GM12878 (cell line): ENCODE measurements around the gene CHMP4B. TPM values are rescaled to one million over a fixed set of nuclear protein-coding genes. Genes with fewer than 3 reads are reported as not detected.

Experiments used
- ATAC-seq: fragments of 200-7000 bp; cut with Tn5 transposase; 3 replicates; pipeline ENCODE4 v1.9.1; 2020; ENCODE audit warnings: mild to moderate bottlenecking, moderate library complexity
- BruUV-seq: library from RNA; stranded (reverse); fragments of 400-500 nt; replicated peaks from 2 replicates; lab custom pipeline; 2021; lab: Mats Ljungman, UMichigan
- CTCF ChIA-PET: fragments of 300-600 bp; sonication (Branson Sonifier 250); formaldehyde crosslinking; extraction: SDS; loops from one replicate; lab custom pipeline; 2021; ENCODE audit warnings: inconsistent platforms; lab: Yijun Ruan, JAX
- POLR2A ChIA-PET: fragments of 350-600 bp; formaldehyde crosslinking; extraction: SDS; loops from one replicate; lab custom pipeline; 2021; ENCODE audit warnings: inconsistent platforms; lab: Charles Lee
- RAD21 ChIA-PET: fragments of 300-600 bp; sonication (Branson Sonifier 250); formaldehyde crosslinking; loops from one replicate; lab custom pipeline; 2023; ENCODE audit warnings: antibody characterized with exemption; ENCODE audit not compliant: unreplicated experiment; lab: Charles Lee
- SMC1A ChIA-PET: fragments of 300-600 bp; sonication (Branson Sonifier 250); formaldehyde crosslinking; loops from one replicate; lab custom pipeline; 2023; ENCODE audit not compliant: unreplicated experiment, uncharacterized antibody; lab: Charles Lee
- DNase-seq: peaks from one replicate; pipeline ENCODE4 v3.0.0-alpha.2; 2011; ENCODE audit warnings: low read depth, low spot score
- FAIRE-seq: peaks from 3 replicates; lab custom pipeline; 2011; peaks lifted over from hg19 to GRCh38; lab: Jason Lieb, UNC
- H2AFZ ChIP-seq: 2 replicates; pipeline ENCODE4 v1.6.0; 2011; ENCODE audit warnings: low read depth, low read length, control low read depth; ENCODE audit not compliant: control insufficient read depth
- H3K27ac ChIP-seq: 2 replicates; pipeline ENCODE4 v1.5.1; 2011; ENCODE audit warnings: control low read depth; ENCODE audit not compliant: control insufficient read depth, insufficient read depth
- H3K27me3 ChIP-seq, 2 experiments: replicated peaks in 1 of 2; 2 replicates each; pipeline versions ENCODE4 v1.6.0 to v1.6.1; 2011; ENCODE audit warnings: low read length in 1 of 2; ENCODE audit not compliant: control insufficient read depth in 2 of 2, insufficient read depth in 2 of 2
- H3K36me3 ChIP-seq, 2 experiments: 2 replicates each; pipeline ENCODE4 v1.5.1; 2011; ENCODE audit warnings: low read length in 1 of 2; ENCODE audit not compliant: control insufficient read depth in 2 of 2, insufficient read depth in 2 of 2
- H3K4me1 ChIP-seq: 2 replicates; pipeline ENCODE4 v1.6.1; 2011; ENCODE audit warnings: mild to moderate bottlenecking, low read length, moderate library complexity, mixed read lengths; ENCODE audit not compliant: control insufficient read depth, insufficient read depth
- H3K4me2 ChIP-seq: 2 replicates; pipeline ENCODE4 v1.6.0; 2011; ENCODE audit warnings: control low read depth; ENCODE audit not compliant: control insufficient read depth, insufficient read depth
- H3K4me3 ChIP-seq: fragments of 200-600 bp; sonication (generic); 2 replicates; pipeline ENCODE4 v1.5.1; 2016
- H3K79me2 ChIP-seq: 2 replicates; pipeline ENCODE4 v1.6.0; 2011; ENCODE audit warnings: low read length; ENCODE audit not compliant: control insufficient read depth, insufficient read depth
- H3K9ac ChIP-seq: 2 replicates; pipeline ENCODE4 v1.8.0; 2011; ENCODE audit warnings: low read length, control low read depth, mixed read lengths; ENCODE audit not compliant: control insufficient read depth, insufficient read depth
- H3K9me3 ChIP-seq: replicated peaks from 3 replicates; pipeline ENCODE4 v1.5.1; 2011; ENCODE audit warnings: mild to moderate bottlenecking, low read length; ENCODE audit not compliant: control insufficient read depth, insufficient read depth
- H4K20me1 ChIP-seq: 2 replicates; pipeline ENCODE4 v1.6.0; 2011; ENCODE audit not compliant: control insufficient read depth, insufficient read depth
- EED ChIP-seq: sonication (generic); IDR thresholded peaks from 2 replicates; pipeline ENCODE4 v1.6.1; 2016; ENCODE audit warnings: antibody characterized with exemption, low read depth
- EGR1 ChIP-seq, 2 experiments: IDR thresholded peaks; 1 replicate in 1 of 2; 2 replicates in 1 of 2; pipeline ENCODE4 v1.6.1; 2011 to 2012; ENCODE audit warnings: low read depth in 2 of 2, low read length in 2 of 2, borderline replicate concordance in 1 of 2, mild to moderate bottlenecking in 1 of 2, moderate library complexity in 1 of 2
- GATAD2B ChIP-seq: fragments of 450-650 bp; conservative IDR thresholded peaks from 2 replicates; pipeline ENCODE4 v1.6.1; 2017; ENCODE audit warnings: low read depth, mild to moderate bottlenecking, moderate library complexity
- HDAC6 ChIP-seq: fragments of 200-600 bp; sonication (generic); IDR thresholded peaks from one replicate; pipeline ENCODE4 v1.8.0; 2017; ENCODE audit warnings: antibody characterized with exemption; ENCODE audit not compliant: unreplicated experiment
- NR2C1 ChIP-seq: fragments of 450-650 bp; IDR thresholded peaks from 2 replicates; pipeline ENCODE4 v1.6.1; 2017; ENCODE audit warnings: antibody characterized with exemption, mild to moderate bottlenecking, moderate library complexity
- POLR2A ChIP-seq: IDR thresholded peaks from 2 replicates; pipeline ENCODE4 v1.6.1; 2011; ENCODE audit warnings: low read depth, mild to moderate bottlenecking, low read length
- SMAD1 ChIP-seq: fragments of 450-650 bp; IDR thresholded peaks from 2 replicates; pipeline ENCODE4 v1.6.1; 2018; ENCODE audit warnings: mild to moderate bottlenecking, low read depth; ENCODE audit not compliant: partially characterized antibody
- SUPT20H ChIP-seq: IDR thresholded peaks from 2 replicates; pipeline ENCODE4 v1.6.1; 2011; ENCODE audit warnings: low read depth, mild to moderate bottlenecking, low read length, moderate library complexity, borderline replicate concordance; ENCODE audit not compliant: control insufficient read depth
- SUZ12 ChIP-seq: fragments of 200-600 bp; sonication (generic); IDR thresholded peaks from one replicate; pipeline ENCODE4 v1.6.1; 2018; ENCODE audit warnings: antibody characterized with exemption, mild to moderate bottlenecking; ENCODE audit not compliant: unreplicated experiment
- TAF1 ChIP-seq: IDR thresholded peaks from 2 replicates; pipeline ENCODE4 v1.6.1; 2011; ENCODE audit warnings: mild to moderate bottlenecking, low read depth, low read length, borderline replicate concordance
- TCF7 ChIP-seq: IDR thresholded peaks from 2 replicates; pipeline ENCODE4 v1.6.1; 2014; ENCODE audit warnings: antibody characterized with exemption, borderline replicate concordance
- WGBS: methylation state at CpG from one replicate; pipeline ENCODE4 v1.1.6; 2016; ENCODE audit warnings: low lambda C conversion rate; ENCODE audit not compliant: insufficient replicate concordance, insufficient coverage; ENCODE audit errors: missing lambda C conversion rate; 5-methylcytosine and 5-hydroxymethylcytosine counted together
- in situ Hi-C: fragments of 300-500 bp; cut with MboI; formaldehyde crosslinking; loops from 9 replicates; pipeline ENCODE4 v1.14.3; 2018; ENCODE audit warnings: mixed read lengths
- intact Hi-C: fragments of 100-400 bp; cut with micrococcal nuclease; formaldehyde crosslinking; loops from one replicate; pipeline ENCODE4 v1.14.2; 2022; ENCODE audit not compliant: unreplicated experiment
- polyA plus RNA-seq, 11 experiments: library from polyadenylated mRNA; depleted of rRNA in 4 of 11; unstranded in 6 of 11; stranded (reverse) in 5 of 11; fragments of >200 nt; fragmentation: Nextera tagmentation in 4 of 11; fragmentation: Illumina TruSeq in 1 of 11; extraction: Ambion mirVana in 4 of 11; extraction: Trizol in 1 of 11; gene quantifications; 1 replicate in 1 of 11; 2 replicates in 10 of 11; pipeline versions ENCODE4 v1.2.1 to v1.2.3, GENCODE V29; 2011 to 2016; ENCODE audit warnings: inconsistent platforms in 2 of 11, missing spikeins in 2 of 11, low read depth in 1 of 11
- total RNA-seq, 4 experiments: library from RNA; depleted of rRNA in 3 of 4; stranded (reverse); fragments of >200 nt in 3 of 4; fragmentation: Illumina TruSeq in 1 of 4; extraction: Trizol in 1 of 4; gene quantifications; 2 replicates each; pipeline versions ENCODE4 v1.2.1 to v1.2.3, GENCODE V29; 2013 to 2021
- TF ChIP-seq, protein P1 (sequence below), 3 experiments: IDR thresholded peaks in 2 of 3; conservative IDR thresholded peaks in 1 of 3; 2 replicates each; pipeline ENCODE4 v1.5.1; 2011; ENCODE audit warnings: low read depth in 3 of 3, low read length in 3 of 3, mild to moderate bottlenecking in 3 of 3, control low read depth in 2 of 3, moderate library complexity in 2 of 3, inconsistent platforms in 1 of 3, mixed read lengths in 1 of 3; ENCODE audit not compliant: control insufficient read depth in 2 of 3, insufficient read depth in 1 of 3; ENCODE audit errors: extremely low read depth in 1 of 3
- TF ChIP-seq, protein P2 (sequence below): fragments of 450-650 bp; formaldehyde crosslinking; IDR thresholded peaks from 2 replicates; pipeline ENCODE4 v1.4.0; 2022; ENCODE audit warnings: mild to moderate bottlenecking, moderate library complexity
- TF ChIP-seq, protein P3 (sequence below): fragments of 450-650 bp; IDR thresholded peaks from 2 replicates; pipeline ENCODE4 v1.6.1; 2017; ENCODE audit warnings: borderline replicate concordance

The CHMP4B gene
- total and polyA plus RNA-seq, 10 of the 15 experiments (the other 5 are each of a cell fraction or from before 2014, with no cell fraction given): 4.2 to 118 (median 49.6) TPM

DNA sequence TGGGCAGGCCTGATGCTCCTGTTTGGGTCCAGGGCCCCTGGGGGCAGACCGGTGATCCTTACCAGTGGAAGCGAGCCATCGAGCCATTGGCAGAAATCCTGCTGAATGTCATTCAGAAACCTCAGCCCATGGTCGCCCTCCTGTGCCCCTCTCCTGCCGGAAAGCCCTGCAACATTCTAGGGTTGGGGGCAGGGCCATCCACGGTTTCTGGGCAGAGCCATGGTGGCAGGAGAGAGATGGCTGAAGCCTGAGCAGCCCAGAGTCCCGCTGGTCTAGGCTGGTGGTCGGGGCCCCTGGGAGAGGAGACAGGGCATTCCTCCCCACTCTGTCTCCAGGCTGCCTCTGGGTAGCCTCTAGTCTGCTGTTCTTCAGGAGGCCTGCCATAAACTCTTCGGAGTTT is 19.6 kb upstream of the CHMP4B start:
- in situ Hi-C loops: no loop called here
- no peaks in the 10 kb centered on the region for H3K79me2 ChIP-seq
- H3K4me3 ChIP-seq: no peak overlapping the region
- intact Hi-C loops: loop anchor here (5.0 kb wide), 1 partner anchor 336 kb away; no protein-coding TSS in a partner anchor
- ChIA-PET RAD21 (interaction anchor here (0.6 to 1.6 kb wide), 2 partner anchors 59 to 231 kb away, joined by 3 to 4 read pairs; no protein-coding TSS in a partner anchor), CTCF (interaction anchor here (0.6 to 4.1 kb wide), 23 partner anchors 9 to 338 kb away, joined by 3 to 19 read pairs (median 6); partner anchors contain the start of gene CHMP4B), POLR2A (no interaction called here), SMC1A (interaction anchor here (0.9 to 1.6 kb wide), 4 partner anchors 9 to 139 kb away, joined by 3 to 5 read pairs (median 3); no protein-coding TSS in a partner anchor)
- no peaks in the 10 kb centered on the region for H4K20me1 ChIP-seq
- WGBS: 86% methylated on average over 9 of the region's 9 CpGs
- no peak overlapping the region for H3K4me2 ChIP-seq
- TF ChIP-seq HDAC6: no peak
- no peak for TF ChIP-seq GATAD2B
- TF ChIP-seq, protein P1, sequence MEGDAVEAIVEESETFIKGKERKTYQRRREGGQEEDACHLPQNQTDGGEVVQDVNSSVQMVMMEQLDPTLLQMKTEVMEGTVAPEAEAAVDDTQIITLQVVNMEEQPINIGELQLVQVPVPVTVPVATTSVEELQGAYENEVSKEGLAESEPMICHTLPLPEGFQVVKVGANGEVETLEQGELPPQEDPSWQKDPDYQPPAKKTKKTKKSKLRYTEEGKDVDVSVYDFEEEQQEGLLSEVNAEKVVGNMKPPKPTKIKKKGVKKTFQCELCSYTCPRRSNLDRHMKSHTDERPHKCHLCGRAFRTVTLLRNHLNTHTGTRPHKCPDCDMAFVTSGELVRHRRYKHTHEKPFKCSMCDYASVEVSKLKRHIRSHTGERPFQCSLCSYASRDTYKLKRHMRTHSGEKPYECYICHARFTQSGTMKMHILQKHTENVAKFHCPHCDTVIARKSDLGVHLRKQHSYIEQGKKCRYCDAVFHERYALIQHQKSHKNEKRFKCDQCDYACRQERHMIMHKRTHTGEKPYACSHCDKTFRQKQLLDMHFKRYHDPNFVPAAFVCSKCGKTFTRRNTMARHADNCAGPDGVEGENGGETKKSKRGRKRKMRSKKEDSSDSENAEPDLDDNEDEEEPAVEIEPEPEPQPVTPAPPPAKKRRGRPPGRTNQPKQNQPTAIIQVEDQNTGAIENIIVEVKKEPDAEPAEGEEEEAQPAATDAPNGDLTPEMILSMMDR (IDR thresholded peaks at IDR 0.05 in 2 of 3, conservative IDR thresholded peaks at IDR 0.05 in 1 of 3; ENCODE audit: control insufficient read depth in 2 of 3, extremely low read depth in 1 of 3, insufficient read depth in 1 of 3, low read depth in 3 of 3, low read length in 3 of 3): no peak
- no peak for TF ChIP-seq TAF1
- no peak for TF ChIP-seq NR2C1
- TF ChIP-seq, protein P2, sequence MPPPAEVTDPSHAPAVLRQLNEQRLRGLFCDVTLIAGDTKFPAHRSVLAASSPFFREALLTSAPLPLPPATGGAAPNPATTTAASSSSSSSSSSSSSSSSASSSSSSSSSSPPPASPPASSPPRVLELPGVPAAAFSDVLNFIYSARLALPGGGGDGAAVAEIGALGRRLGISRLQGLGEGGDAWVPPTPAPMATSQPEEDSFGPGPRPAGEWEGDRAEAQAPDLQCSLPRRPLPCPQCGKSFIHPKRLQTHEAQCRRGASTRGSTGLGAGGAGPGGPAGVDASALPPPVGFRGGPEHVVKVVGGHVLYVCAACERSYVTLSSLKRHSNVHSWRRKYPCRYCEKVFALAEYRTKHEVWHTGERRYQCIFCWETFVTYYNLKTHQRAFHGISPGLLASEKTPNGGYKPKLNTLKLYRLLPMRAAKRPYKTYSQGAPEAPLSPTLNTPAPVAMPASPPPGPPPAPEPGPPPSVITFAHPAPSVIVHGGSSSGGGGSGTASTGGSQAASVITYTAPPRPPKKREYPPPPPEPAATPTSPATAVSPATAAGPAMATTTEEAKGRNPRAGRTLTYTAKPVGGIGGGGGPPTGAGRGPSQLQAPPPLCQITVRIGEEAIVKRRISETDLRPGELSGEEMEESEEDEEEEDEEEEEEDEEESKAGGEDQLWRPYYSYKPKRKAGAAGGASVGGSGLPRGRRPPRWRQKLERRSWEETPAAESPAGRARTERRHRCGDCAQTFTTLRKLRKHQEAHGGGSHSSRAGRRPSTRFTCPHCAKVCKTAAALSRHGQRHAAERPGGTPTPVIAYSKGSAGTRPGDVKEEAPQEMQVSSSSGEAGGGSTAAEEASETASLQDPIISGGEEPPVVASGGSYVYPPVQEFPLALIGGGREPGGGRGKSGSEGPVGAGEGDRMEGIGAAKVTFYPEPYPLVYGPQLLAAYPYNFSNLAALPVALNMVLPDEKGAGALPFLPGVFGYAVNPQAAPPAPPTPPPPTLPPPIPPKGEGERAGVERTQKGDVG (CRISPR knock-in tag): no peak
- TF ChIP-seq, protein P3, sequence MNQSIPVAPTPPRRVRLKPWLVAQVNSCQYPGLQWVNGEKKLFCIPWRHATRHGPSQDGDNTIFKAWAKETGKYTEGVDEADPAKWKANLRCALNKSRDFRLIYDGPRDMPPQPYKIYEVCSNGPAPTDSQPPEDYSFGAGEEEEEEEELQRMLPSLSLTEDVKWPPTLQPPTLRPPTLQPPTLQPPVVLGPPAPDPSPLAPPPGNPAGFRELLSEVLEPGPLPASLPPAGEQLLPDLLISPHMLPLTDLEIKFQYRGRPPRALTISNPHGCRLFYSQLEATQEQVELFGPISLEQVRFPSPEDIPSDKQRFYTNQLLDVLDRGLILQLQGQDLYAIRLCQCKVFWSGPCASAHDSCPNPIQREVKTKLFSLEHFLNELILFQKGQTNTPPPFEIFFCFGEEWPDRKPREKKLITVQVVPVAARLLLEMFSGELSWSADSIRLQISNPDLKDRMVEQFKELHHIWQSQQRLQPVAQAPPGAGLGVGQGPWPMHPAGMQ: no peak
- no peak for TF ChIP-seq EGR1 (IDR thresholded peaks at IDR 0.05; ENCODE audit: borderline replicate concordance in 1 of 2, low read depth in 2 of 2, low read length in 2 of 2)
- no peak for TF ChIP-seq EED
- no peak for TF ChIP-seq SUZ12
- TF ChIP-seq POLR2A: no peak
- TF ChIP-seq SMAD1: no peak
- no peak for TF ChIP-seq SUPT20H
- TF ChIP-seq TCF7: no peak
- H3K9ac ChIP-seq: no peak overlapping the region
- FAIRE-seq (no peak), ATAC-seq (no peak), DNase-seq (no peak)
- BruUV-seq: no TSS peak
- no peaks in the 10 kb centered on the region for H3K27me3 ChIP-seq
- no peak overlapping the region for H3K27ac ChIP-seq
- no peaks in the 10 kb centered on the region for H3K9me3 ChIP-seq
- H3K36me3 ChIP-seq: no peaks in the 10 kb centered on the region
- H2AFZ ChIP-seq: no peak overlapping the region
- no peaks in the 10 kb centered on the region for H3K4me1 ChIP-seq
